SU-DHL-6 (cell line): ENCODE results near the gene MROH7.

Source experiments
- H2AFZ ChIP-seq: fragments of 200-600 bp; sonication (generic); 2 replicates; pipeline ENCODE4 v1.6.1; 2014; ENCODE audit warnings: low read depth, mild to moderate bottlenecking, moderate library complexity, mixed read lengths, antibody characterized with exemption, low read length; ENCODE audit not compliant: severe bottlenecking
- H3F3A ChIP-seq: fragments of 200-600 bp; shearing (Covaris generic); 2 replicates; pipeline ENCODE4 v1.6.0; 2016; ENCODE audit warnings: antibody characterized with exemption, mild to moderate bottlenecking; ENCODE audit not compliant: insufficient read depth
- H3K27ac ChIP-seq: fragments of 200-600 bp; sonication (generic); 2 replicates; pipeline ENCODE4 v1.5.1; 2016; ENCODE audit warnings: low read depth, mild to moderate bottlenecking, low read length, moderate library complexity, mixed read lengths
- H3K27me3 ChIP-seq: fragments of 200-600 bp; sonication (generic), shearing (Covaris generic); 2 replicates; pipeline ENCODE4 v1.6.0; 2014; ENCODE audit warnings: mild to moderate bottlenecking, low read length
- H3K36me3 ChIP-seq: fragments of 200-600 bp; sonication (generic); 2 replicates; pipeline ENCODE4 v1.6.1; 2014; ENCODE audit warnings: mild to moderate bottlenecking, low read length, mixed read lengths
- H3K4me2 ChIP-seq: fragments of 300-600, 200-600 bp; shearing (Covaris generic), sonication (generic); 2 replicates; pipeline ENCODE4 v1.6.0; 2014; ENCODE audit warnings: low read length, low read depth, mild to moderate bottlenecking; ENCODE audit not compliant: poor library complexity, severe bottlenecking
- H3K4me3 ChIP-seq: fragments of 200-600 bp; sonication (generic); 2 replicates; pipeline ENCODE4 v1.5.1; 2014; ENCODE audit warnings: antibody characterized with exemption, low read length, mild to moderate bottlenecking, mixed read lengths; ENCODE audit not compliant: insufficient read depth, poor library complexity, severe bottlenecking
- H3K79me2 ChIP-seq: fragments of 200-600 bp; sonication (generic); 2 replicates; pipeline ENCODE4 v1.6.1; 2014; ENCODE audit warnings: mild to moderate bottlenecking, low read length, moderate library complexity; ENCODE audit not compliant: insufficient read depth
- H3K9ac ChIP-seq: fragments of 200-600 bp; sonication (generic); 2 replicates; pipeline ENCODE4 v1.7.0; 2014; ENCODE audit warnings: mild to moderate bottlenecking, low read length
- H3K9me2 ChIP-seq: fragments of 200-600 bp; sonication (generic); replicated peaks from 2 replicates; pipeline ENCODE4 v1.6.1; 2014; ENCODE audit warnings: low read length; ENCODE audit not compliant: insufficient read depth
- H3K9me3 ChIP-seq: fragments of 200-600 bp; sonication (generic); 2 replicates; pipeline ENCODE4 v1.6.1; 2014; ENCODE audit warnings: low read length, mixed read lengths; ENCODE audit not compliant: insufficient read depth
- H4K20me1 ChIP-seq: fragments of 200-600 bp; sonication (generic); 2 replicates; pipeline ENCODE4 v1.6.1; 2014; ENCODE audit warnings: low read depth, mild to moderate bottlenecking, antibody characterized with exemption, low read length, moderate library complexity, mixed read lengths
- EZH2phosphoT487 ChIP-seq: fragments of 200-600 bp; sonication (generic), shearing (Covaris generic); conservative IDR thresholded peaks from 2 replicates; pipeline ENCODE4 v1.6.1; 2018; ENCODE audit warnings: mild to moderate bottlenecking, antibody characterized with exemption, low read length, moderate library complexity, mixed read lengths
- TF ChIP-seq, protein P1 (sequence below): fragments of 200-600 bp; sonication (generic); IDR thresholded peaks from one replicate; pipeline ENCODE4 v1.5.1; 2017; ENCODE audit warnings: antibody characterized with exemption, mild to moderate bottlenecking, low read length, moderate library complexity; ENCODE audit not compliant: insufficient read depth, poor library complexity, severe bottlenecking

MROH7 gene

DNA sequence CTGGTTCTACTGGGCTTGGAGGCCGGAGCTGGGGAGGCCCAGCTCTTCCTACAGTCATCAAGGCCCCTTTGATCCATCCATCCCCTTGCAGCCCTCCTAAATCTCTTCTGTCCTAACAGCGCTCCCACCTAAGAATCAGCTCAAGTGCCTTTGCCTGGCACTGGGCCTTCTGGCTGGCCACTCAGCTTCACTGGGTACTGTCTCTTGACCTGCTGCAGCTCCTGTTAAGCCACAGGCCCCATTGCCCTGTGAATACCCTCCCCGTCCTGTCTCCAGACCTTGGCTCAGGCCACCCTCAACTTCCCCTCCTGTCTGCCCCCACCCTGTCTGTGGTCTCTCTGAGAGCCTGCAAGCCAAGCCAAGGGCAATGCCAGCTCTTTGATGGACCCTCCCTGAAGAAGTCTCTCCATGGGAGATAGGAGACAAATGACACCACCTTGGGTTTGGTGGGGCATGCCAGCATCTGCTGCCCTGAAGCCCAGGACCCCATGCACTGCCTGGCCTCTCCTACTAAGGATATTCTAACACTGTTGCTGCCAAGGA, 45.6 kb upstream of the MROH7 start:
- H3K27me3 ChIP-seq = no peaks in the 10 kb centered on the region
- H3K9ac ChIP-seq = no peak overlapping the region

DNA sequence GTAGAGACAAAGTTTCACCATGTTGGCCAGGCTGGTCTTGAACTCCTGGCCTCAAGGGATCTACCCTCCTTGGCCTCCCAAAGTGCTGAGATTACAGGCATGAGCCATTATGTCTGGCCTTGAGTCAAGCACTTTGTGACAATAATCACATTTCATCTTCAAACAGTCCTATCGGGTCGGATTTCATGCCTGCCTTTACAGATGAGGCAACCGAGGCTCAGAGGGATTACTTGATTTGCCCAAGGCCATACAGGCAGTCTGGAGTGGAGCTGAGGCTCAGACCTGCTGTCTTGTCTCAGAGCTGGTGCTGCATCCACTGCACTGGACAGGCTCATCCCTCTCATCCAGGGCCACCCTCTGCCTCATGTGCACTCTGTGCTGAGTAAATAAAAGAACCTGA, 44.8 kb upstream of the MROH7 start:
- TF ChIP-seq, protein P1, sequence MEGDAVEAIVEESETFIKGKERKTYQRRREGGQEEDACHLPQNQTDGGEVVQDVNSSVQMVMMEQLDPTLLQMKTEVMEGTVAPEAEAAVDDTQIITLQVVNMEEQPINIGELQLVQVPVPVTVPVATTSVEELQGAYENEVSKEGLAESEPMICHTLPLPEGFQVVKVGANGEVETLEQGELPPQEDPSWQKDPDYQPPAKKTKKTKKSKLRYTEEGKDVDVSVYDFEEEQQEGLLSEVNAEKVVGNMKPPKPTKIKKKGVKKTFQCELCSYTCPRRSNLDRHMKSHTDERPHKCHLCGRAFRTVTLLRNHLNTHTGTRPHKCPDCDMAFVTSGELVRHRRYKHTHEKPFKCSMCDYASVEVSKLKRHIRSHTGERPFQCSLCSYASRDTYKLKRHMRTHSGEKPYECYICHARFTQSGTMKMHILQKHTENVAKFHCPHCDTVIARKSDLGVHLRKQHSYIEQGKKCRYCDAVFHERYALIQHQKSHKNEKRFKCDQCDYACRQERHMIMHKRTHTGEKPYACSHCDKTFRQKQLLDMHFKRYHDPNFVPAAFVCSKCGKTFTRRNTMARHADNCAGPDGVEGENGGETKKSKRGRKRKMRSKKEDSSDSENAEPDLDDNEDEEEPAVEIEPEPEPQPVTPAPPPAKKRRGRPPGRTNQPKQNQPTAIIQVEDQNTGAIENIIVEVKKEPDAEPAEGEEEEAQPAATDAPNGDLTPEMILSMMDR = no peak
- Histone ChIP-seq H2AFZ (no peak overlapping the region), H3K9me2 (no peaks in the 10 kb centered on the region), H3K4me3 (no peak overlapping the region), H3K4me2 (no peak overlapping the region), H3K79me2 (no peaks in the 10 kb centered on the region), H4K20me1 (no peaks in the 10 kb centered on the region), H3K27me3 (no peaks in the 10 kb centered on the region), H3K27ac (no peak overlapping the region), H3F3A (no peaks in the 10 kb centered on the region), H3K9ac (no peak overlapping the region), H3K36me3 (no peaks in the 10 kb centered on the region), H3K9me3 (no peaks in the 10 kb centered on the region)

More for the DNA sequence above, 45.6 kb upstream of the MROH7 start:
- Histone ChIP-seq H3K9me2 (no peaks in the 10 kb centered on the region), H3K36me3 (no peaks in the 10 kb centered on the region), H2AFZ (no peak overlapping the region), H3K79me2 (no peaks in the 10 kb centered on the region), H3K4me2 (no peak overlapping the region), H3K4me3 (no peak overlapping the region), H3K9me3 (no peaks in the 10 kb centered on the region), H3K27ac (no peak overlapping the region), H4K20me1 (no peaks in the 10 kb centered on the region), H3F3A (no peaks in the 10 kb centered on the region)
- no peak for TF ChIP-seq EZH2phosphoT487
- TF ChIP-seq, protein P1 = no peak

DNA sequence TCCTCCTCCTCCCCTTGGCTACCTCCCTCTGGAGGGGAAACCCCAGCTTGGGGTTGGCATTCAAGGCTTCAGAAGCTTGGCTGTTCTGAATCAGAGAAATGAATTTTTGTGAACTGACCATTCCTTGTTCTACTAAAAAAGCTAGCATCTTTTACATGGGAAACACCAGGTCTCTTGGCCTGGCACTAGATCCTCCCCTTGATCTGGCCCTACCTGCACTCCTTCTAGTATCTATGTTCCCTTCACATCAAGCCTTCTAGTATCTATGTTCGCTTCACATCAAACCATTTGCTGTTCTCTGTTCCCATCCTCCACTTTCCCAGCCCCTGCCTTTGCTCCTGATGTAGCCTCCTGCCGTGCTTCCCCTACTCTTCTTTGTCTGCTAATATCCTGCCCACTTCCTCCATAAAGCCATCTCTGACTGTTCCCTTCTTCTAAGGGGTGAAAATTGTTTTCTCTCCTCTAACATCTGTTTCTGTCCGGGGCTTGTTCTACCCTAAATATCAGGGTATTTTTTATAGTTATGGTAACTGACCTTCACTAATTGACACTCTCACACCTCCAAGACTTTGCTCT, 44.0 kb upstream of the MROH7 start:
- Histone ChIP-seq H4K20me1 (no peaks in the 10 kb centered on the region), H3K27ac (no peak overlapping the region), H3K9ac (no peak overlapping the region), H3K9me3 (no peaks in the 10 kb centered on the region), H3K79me2 (no peaks in the 10 kb centered on the region), H2AFZ (no peak overlapping the region), H3K36me3 (no peaks in the 10 kb centered on the region), H3K27me3 (no peaks in the 10 kb centered on the region), H3K9me2 (no peaks in the 10 kb centered on the region), H3K4me2 (no peak overlapping the region), H3K4me3 (no peak overlapping the region), H3F3A (no peaks in the 10 kb centered on the region)
- TF ChIP-seq, protein P1 = no peak
- no peak for TF ChIP-seq EZH2phosphoT487
